GM23338 (cell line): ENCODE data around the gene SMOC1.

Source experiments
- EZH2 ChIP-seq: fragments of 200-600 bp; sonication (generic); IDR thresholded peaks from one replicate; pipeline ENCODE4 v1.8.0; 2017; ENCODE audit warnings: antibody characterized with exemption, mild to moderate bottlenecking, low read depth; ENCODE audit not compliant: unreplicated experiment
- POLR2AphosphoS5 ChIP-seq: IDR thresholded peaks from 2 replicates; pipeline ENCODE4 v1.6.1; 2016; ENCODE audit warnings: antibody characterized with exemption, low read depth
- TF ChIP-seq, protein P1 (sequence below), 2 experiments: fragments of 200-600 bp in 1 of 2; sonication (generic) in 1 of 2; conservative IDR thresholded peaks; 2 replicates each; pipeline versions ENCODE4 v1.5.1 to v1.6.1; 2016 to 2017; ENCODE audit warnings: antibody characterized with exemption in 2 of 2, low read depth in 2 of 2, mild to moderate bottlenecking in 2 of 2, moderate library complexity in 1 of 2
- TF ChIP-seq, protein P2 (sequence below): IDR thresholded peaks from one replicate; pipeline ENCODE4 v1.6.1; 2018; ENCODE audit warnings: antibody characterized with exemption; ENCODE audit not compliant: unreplicated experiment

DNA sequence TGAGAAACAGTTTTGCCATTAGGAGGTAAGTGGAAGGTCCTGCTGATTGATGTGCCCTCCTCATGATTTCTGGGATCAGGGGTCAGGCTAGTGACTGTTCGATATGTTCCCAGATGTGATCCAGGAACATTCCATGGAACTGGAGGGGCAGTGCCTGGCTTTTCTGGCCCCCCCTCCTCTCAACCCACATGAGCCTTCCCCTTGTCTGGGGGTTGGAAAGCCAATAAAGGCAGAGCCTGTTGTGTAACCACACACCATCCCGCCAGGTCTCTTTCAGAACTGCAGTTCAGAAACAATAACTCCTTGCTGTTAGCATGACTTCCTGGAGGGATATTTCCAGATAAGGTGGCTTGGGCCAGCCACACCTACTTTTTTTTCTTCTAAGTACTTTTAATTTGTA lies 17.8 kb downstream of the SMOC1 start:
- TF ChIP-seq POLR2AphosphoS5 (no peak), EZH2 (no peak)
- TF ChIP-seq, protein P1, sequence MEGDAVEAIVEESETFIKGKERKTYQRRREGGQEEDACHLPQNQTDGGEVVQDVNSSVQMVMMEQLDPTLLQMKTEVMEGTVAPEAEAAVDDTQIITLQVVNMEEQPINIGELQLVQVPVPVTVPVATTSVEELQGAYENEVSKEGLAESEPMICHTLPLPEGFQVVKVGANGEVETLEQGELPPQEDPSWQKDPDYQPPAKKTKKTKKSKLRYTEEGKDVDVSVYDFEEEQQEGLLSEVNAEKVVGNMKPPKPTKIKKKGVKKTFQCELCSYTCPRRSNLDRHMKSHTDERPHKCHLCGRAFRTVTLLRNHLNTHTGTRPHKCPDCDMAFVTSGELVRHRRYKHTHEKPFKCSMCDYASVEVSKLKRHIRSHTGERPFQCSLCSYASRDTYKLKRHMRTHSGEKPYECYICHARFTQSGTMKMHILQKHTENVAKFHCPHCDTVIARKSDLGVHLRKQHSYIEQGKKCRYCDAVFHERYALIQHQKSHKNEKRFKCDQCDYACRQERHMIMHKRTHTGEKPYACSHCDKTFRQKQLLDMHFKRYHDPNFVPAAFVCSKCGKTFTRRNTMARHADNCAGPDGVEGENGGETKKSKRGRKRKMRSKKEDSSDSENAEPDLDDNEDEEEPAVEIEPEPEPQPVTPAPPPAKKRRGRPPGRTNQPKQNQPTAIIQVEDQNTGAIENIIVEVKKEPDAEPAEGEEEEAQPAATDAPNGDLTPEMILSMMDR (conservative IDR thresholded peaks at IDR 0.05; ENCODE audit: low read depth in 2 of 2) = no peak
- TF ChIP-seq, protein P2, sequence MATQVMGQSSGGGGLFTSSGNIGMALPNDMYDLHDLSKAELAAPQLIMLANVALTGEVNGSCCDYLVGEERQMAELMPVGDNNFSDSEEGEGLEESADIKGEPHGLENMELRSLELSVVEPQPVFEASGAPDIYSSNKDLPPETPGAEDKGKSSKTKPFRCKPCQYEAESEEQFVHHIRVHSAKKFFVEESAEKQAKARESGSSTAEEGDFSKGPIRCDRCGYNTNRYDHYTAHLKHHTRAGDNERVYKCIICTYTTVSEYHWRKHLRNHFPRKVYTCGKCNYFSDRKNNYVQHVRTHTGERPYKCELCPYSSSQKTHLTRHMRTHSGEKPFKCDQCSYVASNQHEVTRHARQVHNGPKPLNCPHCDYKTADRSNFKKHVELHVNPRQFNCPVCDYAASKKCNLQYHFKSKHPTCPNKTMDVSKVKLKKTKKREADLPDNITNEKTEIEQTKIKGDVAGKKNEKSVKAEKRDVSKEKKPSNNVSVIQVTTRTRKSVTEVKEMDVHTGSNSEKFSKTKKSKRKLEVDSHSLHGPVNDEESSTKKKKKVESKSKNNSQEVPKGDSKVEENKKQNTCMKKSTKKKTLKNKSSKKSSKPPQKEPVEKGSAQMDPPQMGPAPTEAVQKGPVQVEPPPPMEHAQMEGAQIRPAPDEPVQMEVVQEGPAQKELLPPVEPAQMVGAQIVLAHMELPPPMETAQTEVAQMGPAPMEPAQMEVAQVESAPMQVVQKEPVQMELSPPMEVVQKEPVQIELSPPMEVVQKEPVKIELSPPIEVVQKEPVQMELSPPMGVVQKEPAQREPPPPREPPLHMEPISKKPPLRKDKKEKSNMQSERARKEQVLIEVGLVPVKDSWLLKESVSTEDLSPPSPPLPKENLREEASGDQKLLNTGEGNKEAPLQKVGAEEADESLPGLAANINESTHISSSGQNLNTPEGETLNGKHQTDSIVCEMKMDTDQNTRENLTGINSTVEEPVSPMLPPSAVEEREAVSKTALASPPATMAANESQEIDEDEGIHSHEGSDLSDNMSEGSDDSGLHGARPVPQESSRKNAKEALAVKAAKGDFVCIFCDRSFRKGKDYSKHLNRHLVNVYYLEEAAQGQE = no peak
